GM21526 (cell line): ENCODE results near the gene DAPK1.

Experiments used
- ATAC-seq: cut with Tn5 transposase; IDR thresholded peaks from one replicate; pipeline ENCODE4 v1.9.1; 2021; ENCODE audit warnings: moderate library complexity; ENCODE audit not compliant: unreplicated experiment, low FRiP score

DAPK1 gene

GRCh38 chr9:87587356-87587745 is 89.7 kb downstream of the DAPK1 start:
- no peak for ATAC-seq

GRCh38 chr9:87587864-87588263 is 90.2 kb downstream of the DAPK1 start:
- ATAC-seq = no peak

- no peak for ATAC-seq
Measured at GRCh38 chr9:87588339-87588738, 90.7 kb downstream of the DAPK1 start.

- no peak for ATAC-seq
Measured at GRCh38 chr9:87590996-87591395, 93.3 kb downstream of the DAPK1 start.

- ATAC-seq = no peak
Measured at GRCh38 chr9:87592554-87593358, 95.1 kb downstream of the DAPK1 start.

- no peak for ATAC-seq
Measured at GRCh38 chr9:87593359-87593980, 95.8 kb downstream of the DAPK1 start.

- no peak for ATAC-seq
Measured at GRCh38 chr9:87594194-87594593, 96.5 kb downstream of the DAPK1 start.

- no peak for ATAC-seq
Measured at GRCh38 chr9:87594662-87595061, 97.0 kb downstream of the DAPK1 start.

- no peak for ATAC-seq
Measured at GRCh38 chr9:87595610-87596009, 97.9 kb downstream of the DAPK1 start.

- ATAC-seq = no peak
Measured at GRCh38 chr9:87596862-87597261, 99.2 kb downstream of the DAPK1 start.

- ATAC-seq = no peak
Measured at GRCh38 chr9:87597710-87598443, 100.2 kb downstream of the DAPK1 start.

- no peak for ATAC-seq
Measured at GRCh38 chr9:87599901-87600610, 102.4 kb downstream of the DAPK1 start.

- no peak for ATAC-seq
Measured at GRCh38 chr9:87601176-87601575, 103.5 kb downstream of the DAPK1 start.

- no peak for ATAC-seq
Measured at GRCh38 chr9:87601595-87601994, 103.9 kb downstream of the DAPK1 start.

- ATAC-seq = no peak
Measured at GRCh38 chr9:87602933-87603643, 105.4 kb downstream of the DAPK1 start.

- no peak for ATAC-seq
Measured at GRCh38 chr9:87603854-87604490, 106.3 kb downstream of the DAPK1 start.

GRCh38 chr9:87604886-87605588 is 107.4 kb downstream of the DAPK1 start:
- no peak for ATAC-seq

- ATAC-seq = no peak
Measured at GRCh38 chr9:87605676-87606075, 108.0 kb downstream of the DAPK1 start.

- ATAC-seq = no peak
Measured at GRCh38 chr9:87606841-87607521, 109.3 kb downstream of the DAPK1 start.
